IMR-90 (cell line): ENCODE data around the gene KIAA1614.

Experiments used
- MXI1 ChIP-seq: IDR thresholded peaks from 2 replicates; pipeline ENCODE4 v1.6.1; 2012; ENCODE audit warnings: low read depth, mild to moderate bottlenecking, low read length, moderate library complexity, borderline replicate concordance
- POLR2A ChIP-seq: IDR thresholded peaks from 2 replicates; pipeline ENCODE4 v1.6.1; 2012; ENCODE audit warnings: mild to moderate bottlenecking, low read depth, low read length
- SMC3 ChIP-seq: fragments of 150-350 bp; IDR thresholded peaks from 2 replicates; pipeline ENCODE4 v1.6.1; 2016; ENCODE audit warnings: low read depth, mild to moderate bottlenecking, antibody characterized with exemption, low read length, moderate library complexity
- TF ChIP-seq, protein P1 (sequence below): conservative IDR thresholded peaks from 2 replicates; pipeline ENCODE4 v1.5.1; 2012; ENCODE audit warnings: mild to moderate bottlenecking, low read depth, low read length, improper control_type of control experiment

DNA sequence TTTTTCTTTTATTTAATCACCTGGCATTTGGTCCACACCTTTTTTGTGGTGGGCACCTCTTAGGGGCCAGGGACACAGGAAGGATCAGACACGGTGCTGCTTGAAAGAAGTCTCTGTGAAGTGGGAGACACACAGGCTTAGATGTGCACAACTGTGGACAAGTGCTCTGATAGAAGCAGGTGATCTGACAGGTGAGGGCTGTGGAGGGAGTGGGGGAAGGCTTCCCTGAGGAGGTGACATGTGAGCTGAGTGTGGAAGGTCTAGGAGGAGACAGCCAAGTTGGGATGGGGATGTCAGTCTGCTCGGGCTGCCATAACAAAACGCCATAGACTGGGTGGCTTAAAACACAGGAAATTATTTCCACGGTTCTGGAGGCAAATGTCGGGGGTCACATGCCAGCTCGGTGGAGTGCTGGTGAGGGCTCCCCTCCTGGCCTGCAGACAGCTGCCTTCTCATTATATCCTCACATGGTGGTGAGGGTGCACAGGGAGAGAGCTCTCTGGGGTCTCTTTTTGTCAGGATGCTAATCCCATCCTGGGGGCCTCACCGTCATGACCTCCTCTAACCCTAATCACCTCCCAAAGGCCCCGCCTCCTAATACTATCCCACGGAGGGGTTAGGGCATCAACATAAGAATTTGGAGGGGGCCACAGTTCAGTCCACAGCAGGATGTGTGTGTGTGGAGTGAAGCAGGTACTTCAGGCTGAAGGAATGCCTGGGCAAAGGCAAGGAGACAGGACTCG, 5.2 kb upstream of the KIAA1614 start:
- TF ChIP-seq SMC3 (no peak), POLR2A (no peak), MXI1 (no peak)
- TF ChIP-seq, protein P1, sequence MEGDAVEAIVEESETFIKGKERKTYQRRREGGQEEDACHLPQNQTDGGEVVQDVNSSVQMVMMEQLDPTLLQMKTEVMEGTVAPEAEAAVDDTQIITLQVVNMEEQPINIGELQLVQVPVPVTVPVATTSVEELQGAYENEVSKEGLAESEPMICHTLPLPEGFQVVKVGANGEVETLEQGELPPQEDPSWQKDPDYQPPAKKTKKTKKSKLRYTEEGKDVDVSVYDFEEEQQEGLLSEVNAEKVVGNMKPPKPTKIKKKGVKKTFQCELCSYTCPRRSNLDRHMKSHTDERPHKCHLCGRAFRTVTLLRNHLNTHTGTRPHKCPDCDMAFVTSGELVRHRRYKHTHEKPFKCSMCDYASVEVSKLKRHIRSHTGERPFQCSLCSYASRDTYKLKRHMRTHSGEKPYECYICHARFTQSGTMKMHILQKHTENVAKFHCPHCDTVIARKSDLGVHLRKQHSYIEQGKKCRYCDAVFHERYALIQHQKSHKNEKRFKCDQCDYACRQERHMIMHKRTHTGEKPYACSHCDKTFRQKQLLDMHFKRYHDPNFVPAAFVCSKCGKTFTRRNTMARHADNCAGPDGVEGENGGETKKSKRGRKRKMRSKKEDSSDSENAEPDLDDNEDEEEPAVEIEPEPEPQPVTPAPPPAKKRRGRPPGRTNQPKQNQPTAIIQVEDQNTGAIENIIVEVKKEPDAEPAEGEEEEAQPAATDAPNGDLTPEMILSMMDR: no peak
